ENCODE data around the gene EXOC1L.

EXOC1L gene, protein sequence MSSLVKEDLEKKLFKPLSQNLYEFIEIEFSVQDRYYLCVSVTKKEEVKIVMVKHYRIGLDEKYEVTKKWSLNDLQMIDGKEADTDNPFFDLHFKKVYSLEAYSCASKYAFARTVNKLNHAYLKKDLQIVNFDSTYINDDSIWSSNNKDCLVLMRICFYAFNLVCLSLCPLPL

DNA sequence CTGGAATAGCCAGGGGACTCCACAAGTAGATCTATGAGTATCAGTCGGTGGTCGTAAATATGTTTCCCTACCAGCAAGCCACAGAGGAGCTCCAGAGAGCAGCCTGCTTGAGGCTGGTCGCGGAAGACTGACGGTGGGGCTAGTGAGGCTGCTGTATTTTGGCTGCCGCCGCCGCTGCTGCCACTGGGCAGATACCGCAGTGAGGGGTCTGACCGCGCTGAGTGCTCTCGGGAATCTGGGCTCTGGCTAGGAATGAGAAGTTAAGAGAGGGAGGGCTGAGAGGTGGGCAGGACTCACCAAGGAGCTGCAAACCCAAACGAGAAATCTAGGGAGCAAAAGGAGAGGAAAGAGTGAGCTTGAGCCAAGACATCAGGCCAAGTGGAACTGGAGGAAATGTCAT lies at the start of gene EXOC1L:
Gene EXOC1L, plus strand, starts transcription at position 157 of the 400 bp plus-strand sequence. Its CDS starts 237 bp downstream, at position 394.
- DNase-seq, result no peak

DNA sequence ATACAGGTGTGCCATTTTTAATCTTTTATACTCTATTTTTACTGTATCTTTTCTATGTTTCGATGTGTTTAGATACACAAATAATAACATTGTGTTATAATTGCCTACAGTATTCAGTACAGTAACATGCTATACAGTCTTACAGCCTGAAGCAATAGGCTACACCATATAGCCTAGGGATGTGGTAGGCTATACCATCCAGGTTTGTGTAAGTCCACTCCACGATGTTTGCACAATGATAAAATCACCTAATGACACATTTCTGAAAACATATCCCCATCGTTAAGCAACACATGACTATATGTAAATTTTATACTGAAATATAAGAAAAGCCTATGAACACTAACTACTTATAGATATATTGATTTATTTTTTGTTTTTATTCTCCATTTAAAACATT lies 48.9 kb upstream of the EXOC1L start:
- no peak for DNase-seq

DNA sequence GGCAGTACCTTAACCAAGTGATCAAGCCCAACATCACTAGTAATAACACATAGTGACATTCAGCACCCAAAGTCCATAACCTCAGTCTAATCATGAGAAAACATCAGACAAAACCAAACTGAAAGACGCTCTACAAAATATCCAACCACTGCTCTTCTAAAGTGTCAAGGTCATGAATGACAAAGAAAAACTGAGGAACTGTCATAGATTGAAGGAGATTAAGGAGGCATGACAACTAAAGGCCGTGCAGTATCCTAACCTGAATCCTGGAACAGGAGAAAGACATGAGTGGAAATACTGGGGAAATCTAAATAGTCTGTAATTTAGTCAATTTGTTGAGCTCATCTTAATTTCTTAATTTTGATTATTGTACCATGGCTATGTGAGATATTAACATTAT lies 38.2 kb upstream of the EXOC1L start:
- DNase-seq, result no peak

DNA sequence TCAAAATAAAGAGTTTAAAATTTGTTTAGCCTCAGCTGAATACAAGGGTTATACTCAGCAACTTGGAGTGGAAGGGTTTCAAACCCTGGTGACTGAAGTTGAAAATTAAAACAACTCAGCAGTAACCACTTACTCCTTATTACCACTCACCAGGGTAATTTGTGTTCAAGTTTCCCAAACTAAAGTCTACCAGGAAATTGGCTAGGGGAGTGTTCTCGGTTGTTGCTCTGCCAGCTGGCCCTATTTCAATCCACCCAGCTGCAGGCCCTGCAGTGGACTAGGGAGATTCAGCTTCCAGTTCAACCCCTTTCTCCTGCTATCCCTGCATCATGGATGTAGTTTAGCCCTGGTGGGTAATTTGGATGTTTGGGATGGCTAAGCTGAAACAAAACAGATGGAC lies 37.8 kb upstream of the EXOC1L start:
- no peak for DNase-seq

DNA sequence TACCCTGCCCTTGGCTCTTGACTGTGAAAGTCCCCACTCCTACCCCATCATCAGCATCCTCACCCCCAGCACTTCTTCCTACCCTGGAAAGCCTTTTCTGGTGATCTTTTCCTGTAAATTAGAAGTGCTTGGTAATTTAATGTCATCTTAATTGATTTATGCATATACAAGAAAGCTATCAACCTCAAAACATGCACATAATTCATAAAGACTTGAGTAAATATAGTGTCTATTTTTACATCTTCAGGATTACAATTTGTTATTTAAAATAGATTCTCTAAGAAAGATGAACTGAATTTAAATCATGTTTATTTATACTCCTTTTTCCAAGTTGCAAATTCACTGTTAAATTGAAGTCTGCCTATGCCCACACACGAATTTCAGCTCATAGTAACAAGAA lies 36.0 kb upstream of the EXOC1L start:
- no peak for DNase-seq

DNA sequence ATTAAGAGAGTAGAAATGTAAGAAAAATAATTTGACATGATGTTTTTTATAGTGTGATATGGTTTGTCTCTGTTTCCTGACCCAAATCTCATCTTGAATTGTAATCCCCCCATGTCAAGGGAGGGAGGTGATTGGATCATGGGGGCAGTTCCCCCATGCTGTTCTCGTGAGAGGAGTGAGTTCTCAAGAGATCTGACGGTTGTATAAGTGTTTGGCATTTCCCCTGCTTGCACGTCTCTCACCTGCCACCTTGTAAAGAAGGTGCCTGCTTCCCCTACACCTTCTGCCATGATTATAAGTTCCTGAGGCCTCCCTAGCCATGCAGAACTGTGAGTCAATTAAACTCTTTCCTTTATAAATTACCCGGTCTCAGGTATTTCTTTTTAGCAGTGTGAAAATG lies 34.8 kb upstream of the EXOC1L start:
- DNase-seq, result no peak

DNA sequence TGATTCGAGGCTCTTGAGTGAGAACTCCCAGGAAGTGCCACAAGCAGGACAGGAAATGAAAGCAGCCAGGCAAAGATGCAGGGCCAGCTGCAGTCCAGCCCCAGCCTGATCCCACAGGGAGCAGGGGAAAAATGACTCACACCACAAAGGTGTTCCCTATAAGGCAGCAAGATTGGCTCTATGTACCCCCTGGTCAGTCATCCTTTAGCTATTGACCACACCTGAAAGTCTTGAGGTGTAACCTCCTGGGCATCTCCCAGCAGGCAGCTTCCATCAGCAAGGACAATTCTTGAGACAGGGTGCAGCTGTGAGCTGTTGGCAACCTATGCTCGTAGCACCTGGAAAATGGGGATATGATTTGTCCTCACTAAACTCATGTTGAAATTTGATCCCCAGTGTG lies 27.9 kb upstream of the EXOC1L start:
- DNase-seq, result no peak

DNA sequence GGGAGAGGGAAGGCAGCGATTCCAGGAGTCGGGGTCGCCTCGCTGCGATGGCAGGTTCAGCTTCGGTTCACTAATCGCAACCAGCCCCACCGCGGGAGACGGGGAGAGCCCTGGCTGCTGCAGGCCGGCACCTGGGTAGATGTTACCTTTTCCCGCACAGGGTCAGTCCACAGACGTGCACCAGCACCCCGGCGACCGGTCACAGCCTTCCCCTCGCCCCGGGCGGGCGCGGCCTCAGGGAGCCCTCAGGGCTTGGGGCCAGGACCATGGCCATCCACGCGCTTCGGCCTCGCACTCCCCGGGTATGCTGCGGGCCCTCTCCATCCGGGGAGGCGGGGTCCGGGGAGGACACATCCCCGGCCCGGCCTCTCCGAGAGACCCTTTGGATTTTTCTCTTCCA lies 26.1 kb upstream of the EXOC1L start:
- no peak for DNase-seq

DNA sequence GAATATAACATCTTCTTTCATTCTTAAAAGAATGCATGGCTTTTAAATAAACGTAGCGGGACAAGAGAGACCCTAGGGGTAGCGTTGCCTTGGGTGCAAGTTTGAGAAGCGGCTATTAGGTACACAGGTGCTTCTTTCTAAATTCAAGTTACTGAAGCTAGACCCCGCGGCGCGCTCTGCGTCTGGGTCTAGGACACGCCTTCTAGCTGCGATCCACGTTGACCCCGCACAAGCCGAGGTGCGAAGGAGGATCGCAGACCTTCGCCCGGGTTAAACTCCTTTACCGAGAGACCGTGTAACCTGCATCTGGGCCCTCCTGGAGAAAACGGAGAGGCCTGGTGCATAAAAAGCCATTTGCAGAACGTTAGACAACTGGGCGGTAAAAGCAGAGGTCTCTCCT lies 25.5 kb upstream of the EXOC1L start:
- no peak for DNase-seq

DNA sequence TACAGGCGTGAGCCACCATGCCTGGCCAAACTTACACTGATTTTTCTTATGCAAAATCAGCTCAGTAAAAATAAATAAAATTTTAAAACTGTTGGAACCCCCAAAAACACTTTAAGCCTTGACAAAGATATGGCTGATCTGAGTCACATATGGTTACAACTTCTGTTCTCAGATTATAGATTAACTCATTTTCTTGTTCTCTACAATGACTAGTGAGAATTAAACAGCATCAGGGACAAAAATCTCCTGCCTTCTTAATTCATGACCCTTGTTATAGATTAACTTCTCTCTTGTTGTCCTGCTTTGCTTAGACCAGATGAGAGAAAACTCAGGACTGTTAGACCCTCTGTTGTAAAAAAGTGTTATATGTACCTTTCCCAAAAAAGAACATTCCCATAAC lies 24.2 kb upstream of the EXOC1L start:
- no peak for DNase-seq

DNA sequence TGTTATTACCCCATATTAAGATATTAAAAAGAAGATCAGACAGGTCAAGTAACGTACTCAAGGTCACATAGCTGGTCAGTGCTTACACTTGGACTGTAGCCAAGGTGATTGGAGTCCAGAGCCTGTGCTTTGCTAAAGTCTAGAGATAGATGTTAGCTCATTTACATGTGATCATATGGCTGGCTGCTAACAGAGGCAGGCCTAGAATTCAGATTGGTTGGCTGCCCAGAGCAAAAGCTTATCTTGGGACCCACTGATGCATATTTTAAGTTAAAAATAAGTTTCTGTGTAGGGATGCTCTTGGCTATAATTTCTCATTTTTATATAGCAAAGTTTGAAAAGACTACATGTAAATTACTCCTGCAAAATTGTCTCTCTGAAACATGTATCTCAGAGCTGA lies 18.1 kb upstream of the EXOC1L start:
- DNase-seq, result no peak

DNA sequence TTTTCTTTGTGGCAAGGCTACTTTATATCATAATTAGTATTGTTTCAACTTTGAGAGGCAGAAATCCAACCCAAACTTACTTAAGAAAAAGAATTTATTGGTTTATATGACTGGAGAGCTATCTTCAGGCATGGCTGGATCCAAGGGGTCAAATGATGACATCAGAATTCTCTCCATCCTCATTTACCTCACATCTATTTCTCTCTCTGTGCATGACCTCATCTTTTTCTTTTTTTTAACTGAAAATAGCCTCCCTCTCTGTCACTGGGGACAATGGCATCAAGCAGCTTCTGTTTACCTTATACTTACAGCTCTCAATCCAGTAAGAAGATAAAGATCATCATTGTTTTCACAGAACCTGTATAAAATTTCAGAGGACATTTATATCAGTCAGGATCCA lies 12.0 kb upstream of the EXOC1L start:
- no peak for DNase-seq

DNA sequence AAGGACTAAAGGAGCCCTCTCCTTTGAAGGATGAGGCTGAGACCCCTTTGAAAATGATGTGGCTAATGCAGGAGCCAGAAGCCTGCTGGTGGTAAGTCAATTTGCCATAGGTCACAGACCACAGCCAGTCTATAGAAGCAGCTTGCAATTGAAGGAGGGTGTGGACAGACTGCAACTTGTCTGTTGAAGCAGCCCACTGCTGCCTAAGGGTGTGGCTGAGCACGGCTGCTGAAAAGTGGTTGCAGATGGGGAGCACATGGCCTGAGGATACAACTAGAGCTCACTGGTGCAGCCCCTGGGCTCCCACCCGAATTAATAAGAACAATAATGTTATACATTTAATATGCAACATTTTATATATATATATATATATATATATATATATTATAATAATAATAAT lies 11.4 kb upstream of the EXOC1L start:
- no peak for DNase-seq

DNA sequence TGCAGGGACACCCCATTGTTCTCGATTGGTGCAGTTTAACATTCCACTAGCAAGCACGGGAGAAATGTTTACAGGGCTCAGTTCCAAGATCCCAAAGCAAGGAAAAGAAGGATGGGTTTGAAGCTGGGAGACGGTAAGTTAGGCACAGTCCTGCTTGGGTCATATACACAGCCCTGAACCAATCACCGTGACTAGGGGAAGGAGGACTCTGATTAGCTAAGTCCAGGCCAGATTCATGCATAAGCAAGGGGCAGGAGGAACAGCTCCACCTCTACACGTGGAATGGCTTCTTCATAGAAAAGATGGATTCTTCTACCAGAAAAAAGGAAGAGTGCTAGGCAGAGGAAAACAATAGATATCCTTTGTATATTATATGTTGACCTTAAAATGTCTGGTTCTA lies 11.0 kb upstream of the EXOC1L start:
- no peak for DNase-seq

DNA sequence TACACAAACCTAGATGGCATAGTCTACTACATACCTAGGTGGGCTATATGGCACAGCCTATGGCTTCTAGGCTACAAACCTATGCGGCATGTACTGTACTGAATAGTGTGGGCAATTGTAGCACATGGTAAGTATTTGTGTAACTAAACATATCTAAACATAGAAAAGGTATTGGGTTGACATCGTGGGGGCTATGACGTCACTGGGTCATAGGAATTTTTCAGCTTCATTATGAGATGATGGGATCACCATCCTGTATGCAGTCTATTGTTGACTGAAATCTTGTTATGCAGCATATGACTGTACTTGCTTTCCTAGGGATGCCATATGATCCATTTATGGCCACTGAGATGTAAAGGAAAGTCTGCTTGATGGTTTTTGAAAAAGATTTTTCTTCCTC lies 1.9 kb upstream of the EXOC1L start:
- no peak for DNase-seq

DNA sequence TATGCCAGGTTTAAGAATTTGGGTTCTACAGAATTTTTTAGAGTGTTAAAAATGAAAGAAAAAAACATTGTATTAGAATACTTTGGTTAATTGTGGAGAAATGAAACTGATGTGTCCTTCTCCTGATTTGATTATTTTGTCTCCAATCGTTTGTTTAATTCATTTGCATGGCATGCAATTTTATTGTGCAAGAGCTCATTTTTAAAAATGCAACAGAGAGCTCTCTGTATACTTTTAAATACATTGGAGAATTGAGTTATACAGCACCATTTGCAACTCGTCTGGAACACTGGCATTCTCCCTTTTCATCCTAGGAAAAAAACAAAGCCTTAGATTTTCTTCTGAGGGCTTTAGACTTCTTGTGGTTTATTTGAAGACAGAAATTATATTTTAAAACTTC lies 689 bp downstream of the EXOC1L start:
- DNase-seq, result no peak

DNA sequence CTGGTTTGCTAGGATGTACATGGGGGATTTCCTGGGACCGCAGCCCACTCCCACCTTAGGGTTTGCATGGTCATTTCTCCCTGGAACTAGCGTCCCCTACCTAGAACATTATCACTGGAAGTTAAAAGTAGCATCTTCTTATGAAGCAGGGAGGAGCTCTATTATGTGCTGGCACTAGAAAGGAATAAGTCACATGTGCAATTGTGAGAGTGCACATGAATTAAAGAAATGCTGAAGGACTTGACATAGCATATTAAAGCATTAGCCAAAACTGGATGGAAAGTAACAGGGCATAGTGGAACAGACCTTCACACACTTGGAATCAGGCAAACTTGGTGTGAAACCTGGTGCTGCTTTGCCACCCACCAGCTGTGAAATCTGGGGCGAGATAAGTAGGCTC lies 2.7 kb downstream of the EXOC1L start:
- DNase-seq, result no peak

DNA sequence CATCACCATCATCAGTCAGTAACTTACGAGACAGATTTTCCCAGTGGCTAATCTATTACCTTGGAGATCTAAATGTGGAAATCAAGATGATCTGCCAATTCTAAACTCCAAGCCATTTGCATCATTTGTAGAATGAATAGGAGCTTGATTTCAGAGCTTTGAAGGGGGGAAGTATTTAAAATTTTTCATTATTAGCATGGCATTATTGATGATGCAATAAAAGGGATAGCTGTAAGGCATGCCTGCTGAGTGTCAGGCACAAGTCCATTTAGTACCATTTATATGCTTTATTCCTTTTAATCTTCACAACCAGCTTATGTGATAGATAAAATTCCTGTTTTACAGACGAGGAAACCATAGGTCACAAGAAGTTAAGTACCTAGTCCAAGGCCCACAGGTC lies 5.3 kb downstream of the EXOC1L start:
- no peak for DNase-seq

DNA sequence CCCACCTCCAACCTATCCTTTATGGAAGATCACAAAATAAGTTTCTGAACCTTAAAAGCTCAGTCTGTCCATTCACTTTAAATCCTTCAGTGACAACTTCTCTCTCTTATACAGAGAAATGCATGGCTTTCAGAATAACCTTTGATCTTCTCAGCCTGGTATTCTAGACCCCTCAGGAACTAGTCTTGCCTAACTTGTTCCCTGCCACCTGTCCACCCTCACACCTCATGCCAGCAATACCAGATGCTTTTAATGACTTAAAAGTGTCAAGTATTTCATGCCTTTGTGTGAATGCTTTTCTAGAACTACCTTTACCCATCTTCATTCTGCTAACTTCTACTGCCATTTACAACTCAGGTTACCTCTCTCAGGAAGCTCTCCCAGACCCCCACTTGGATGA lies 7.4 kb downstream of the EXOC1L start:
- no peak for DNase-seq

DNA sequence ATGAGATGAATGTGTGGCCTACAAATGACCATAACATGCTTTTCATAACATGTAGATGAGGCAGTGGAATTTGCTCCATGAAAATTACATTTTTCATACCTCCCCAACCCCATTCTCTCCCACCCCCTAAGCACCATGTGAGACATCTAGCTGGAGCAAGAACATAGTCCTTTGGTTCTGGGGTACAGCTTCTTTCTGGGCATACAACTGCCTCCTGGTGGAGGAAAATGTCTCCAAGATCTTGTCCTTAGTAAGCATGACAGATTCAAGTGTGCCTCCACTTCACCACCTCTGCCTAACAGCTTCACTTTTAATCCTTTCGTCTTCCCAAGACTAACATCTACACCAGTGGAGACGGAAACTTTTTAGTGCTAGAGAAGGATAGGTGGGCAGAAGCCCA lies 8.0 kb downstream of the EXOC1L start:
- DNase-seq, result no peak

DNA sequence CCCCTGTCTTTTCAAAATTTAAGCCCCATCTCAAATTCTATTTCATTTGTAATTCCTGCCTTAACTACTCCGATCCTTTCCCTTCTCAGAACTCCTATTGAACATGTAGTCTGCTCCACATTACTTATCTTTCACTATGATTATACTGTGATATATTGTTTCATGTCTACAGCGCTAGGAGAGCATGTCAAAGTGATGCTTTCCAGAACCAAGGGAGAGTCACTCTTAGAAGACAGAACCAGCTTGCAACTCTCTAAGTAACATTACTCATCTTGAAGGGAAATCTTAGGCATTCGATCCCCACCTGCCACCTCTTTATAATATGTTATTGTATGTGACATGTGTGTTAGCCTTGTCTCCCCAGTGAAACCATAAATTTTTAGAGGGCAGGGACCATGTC lies 10.5 kb downstream of the EXOC1L start:
- DNase-seq, result no peak

DNA sequence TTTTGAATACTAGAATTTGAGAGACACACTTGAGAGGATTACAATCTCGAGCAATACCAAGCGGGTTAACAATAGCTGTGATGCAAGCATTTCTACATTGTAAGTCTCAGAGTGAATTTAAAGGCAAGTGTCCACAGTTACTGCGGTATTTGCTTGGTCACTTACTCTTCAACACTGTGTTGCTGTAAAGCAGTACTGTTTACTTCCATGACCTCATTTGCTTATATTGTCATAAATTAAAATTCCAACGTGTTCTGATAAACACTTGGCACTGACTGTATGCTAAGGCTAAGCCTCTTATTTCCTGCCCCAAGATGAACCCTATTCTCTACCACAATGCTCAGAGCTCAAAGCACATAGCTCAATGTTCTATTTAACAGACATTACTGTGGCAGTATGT lies 11.1 kb downstream of the EXOC1L start:
- no peak for DNase-seq

DNA sequence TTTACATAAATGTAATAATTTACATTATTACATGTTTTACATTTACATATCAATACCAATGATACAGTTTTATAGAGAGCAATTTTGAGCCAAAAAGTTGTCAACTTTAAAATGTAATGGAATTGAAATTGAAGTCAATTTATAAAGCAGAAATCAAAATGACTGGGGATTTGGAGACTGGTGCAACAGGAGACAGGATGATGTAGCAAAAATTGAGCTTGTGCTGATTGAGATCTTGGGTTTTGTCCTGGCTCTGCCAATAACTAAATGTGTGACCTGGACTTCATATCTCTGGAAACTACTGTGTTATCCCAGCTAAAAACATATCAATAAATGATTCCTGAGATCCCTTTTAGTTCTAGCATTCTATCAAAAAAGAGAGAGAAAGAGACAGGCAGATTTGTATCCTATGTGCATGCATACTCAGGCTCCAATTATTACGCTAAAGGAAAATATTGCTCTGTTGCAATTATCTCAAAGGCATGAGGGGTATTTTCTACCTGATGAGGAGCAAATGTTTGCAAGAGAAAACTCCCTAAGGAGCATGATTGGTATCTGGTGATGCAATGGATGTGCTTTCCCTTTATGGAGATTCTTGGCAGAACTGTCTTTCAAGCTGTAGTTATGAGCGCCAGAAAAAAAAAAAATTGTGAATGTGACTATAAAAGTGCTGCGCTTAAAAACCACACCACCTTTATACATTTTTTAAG lies 14.7 kb downstream of the EXOC1L start:
- DNase-seq, result no peak

DNA sequence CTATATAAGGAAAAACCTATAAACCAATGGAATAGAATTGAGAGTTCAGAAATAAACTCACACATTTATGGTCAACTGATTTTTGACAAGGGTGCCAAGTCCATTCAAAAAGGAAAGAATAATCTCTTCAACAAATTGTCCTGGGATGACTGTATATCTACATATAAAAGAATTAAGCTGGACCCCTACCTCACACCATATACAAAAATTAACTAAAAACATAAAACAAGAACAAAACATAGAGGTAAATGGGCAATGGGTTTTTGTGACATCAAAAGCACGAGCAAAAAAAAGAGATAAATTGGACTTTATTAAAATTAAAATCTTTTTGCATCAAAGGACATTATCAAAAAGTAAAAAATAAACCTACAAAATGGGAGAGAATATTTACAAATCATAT lies 18.3 kb downstream of the EXOC1L start:
- no peak for DNase-seq

DNA sequence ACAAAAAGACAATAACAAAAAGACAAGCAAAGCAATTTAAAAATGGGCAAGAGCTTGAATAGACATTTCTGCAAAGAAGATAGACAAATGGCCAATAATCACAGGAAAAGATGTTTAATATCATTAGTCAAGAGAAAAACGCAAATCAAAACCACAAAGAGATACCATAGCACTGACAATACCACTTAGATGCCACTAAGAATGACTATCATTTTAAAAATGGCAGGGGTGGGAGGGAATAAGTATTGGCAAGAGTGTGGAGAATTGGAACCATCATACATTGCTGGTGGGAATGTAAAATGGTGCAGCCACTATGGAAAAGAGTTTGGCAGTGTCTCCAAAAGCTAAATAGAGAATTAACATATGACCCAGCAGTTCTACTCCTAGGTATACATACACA lies 18.8 kb downstream of the EXOC1L start:
- DNase-seq, result no peak
